Activated T-cell treated with anti-CD3 and anti-CD28 coated beads, Interleukin-2, amount 50 U/mL, for 4 hours (primary cell): ENCODE results near the gene SNX19. TPM values are rescaled to one million over a fixed set of nuclear protein-coding genes. Genes with fewer than 3 reads are reported as not detected.
"Not testable (repeated sequence)": the region's sequence is repeated elsewhere in the genome, so short reads cannot be mapped to it uniquely, and the experiment has no call there.

Experiments used
- ATAC-seq, 2 donors: fragments of 200-7000 bp; cut with Tn5 transposase; one replicate each; pipeline ENCODE4 v1.10.0; 2021
- DNase-seq: peaks from one replicate; pipeline ENCODE4 v3.0.0-alpha.2; 2020
- H3K27me3 Mint-ChIP-seq: one replicate; pipeline ENCODE4 v1.8.0; 2021; ENCODE audit warnings: low read depth, mixed read lengths
- H3K36me3 Mint-ChIP-seq: one replicate; pipeline ENCODE4 v1.8.0; 2022; ENCODE audit warnings: mixed read lengths; ENCODE audit not compliant: insufficient read depth
- H3K4me1 Mint-ChIP-seq: one replicate; pipeline ENCODE4 v1.8.0; 2021; ENCODE audit warnings: low read depth, mixed read lengths
- H3K4me3 Mint-ChIP-seq: one replicate; pipeline ENCODE4 v1.8.0; 2021; ENCODE audit warnings: mild to moderate bottlenecking, moderate library complexity, mixed read lengths
- H3K9me3 Mint-ChIP-seq: one replicate; pipeline ENCODE4 v1.8.0; 2021; ENCODE audit warnings: mixed read lengths
- total RNA-seq, 3 donors: library from RNA; stranded (reverse); gene quantifications; one replicate each; pipeline ENCODE4 v1.2.1, GENCODE V29; 2021

SNX19 gene, protein sequence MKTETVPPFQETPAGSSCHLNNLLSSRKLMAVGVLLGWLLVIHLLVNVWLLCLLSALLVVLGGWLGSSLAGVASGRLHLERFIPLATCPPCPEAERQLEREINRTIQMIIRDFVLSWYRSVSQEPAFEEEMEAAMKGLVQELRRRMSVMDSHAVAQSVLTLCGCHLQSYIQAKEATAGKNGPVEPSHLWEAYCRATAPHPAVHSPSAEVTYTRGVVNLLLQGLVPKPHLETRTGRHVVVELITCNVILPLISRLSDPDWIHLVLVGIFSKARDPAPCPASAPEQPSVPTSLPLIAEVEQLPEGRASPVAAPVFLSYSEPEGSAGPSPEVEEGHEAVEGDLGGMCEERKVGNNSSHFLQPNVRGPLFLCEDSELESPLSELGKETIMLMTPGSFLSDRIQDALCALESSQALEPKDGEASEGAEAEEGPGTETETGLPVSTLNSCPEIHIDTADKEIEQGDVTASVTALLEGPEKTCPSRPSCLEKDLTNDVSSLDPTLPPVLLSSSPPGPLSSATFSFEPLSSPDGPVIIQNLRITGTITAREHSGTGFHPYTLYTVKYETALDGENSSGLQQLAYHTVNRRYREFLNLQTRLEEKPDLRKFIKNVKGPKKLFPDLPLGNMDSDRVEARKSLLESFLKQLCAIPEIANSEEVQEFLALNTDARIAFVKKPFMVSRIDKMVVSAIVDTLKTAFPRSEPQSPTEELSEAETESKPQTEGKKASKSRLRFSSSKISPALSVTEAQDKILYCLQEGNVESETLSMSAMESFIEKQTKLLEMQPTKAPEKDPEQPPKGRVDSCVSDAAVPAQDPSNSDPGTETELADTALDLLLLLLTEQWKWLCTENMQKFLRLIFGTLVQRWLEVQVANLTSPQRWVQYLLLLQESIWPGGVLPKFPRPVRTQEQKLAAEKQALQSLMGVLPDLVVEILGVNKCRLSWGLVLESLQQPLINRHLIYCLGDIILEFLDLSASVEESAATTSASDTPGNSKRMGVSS
- 10 to 100 TPM; 24.2 to 31.8 (median 30.9) TPM for total RNA-seq

DNA sequence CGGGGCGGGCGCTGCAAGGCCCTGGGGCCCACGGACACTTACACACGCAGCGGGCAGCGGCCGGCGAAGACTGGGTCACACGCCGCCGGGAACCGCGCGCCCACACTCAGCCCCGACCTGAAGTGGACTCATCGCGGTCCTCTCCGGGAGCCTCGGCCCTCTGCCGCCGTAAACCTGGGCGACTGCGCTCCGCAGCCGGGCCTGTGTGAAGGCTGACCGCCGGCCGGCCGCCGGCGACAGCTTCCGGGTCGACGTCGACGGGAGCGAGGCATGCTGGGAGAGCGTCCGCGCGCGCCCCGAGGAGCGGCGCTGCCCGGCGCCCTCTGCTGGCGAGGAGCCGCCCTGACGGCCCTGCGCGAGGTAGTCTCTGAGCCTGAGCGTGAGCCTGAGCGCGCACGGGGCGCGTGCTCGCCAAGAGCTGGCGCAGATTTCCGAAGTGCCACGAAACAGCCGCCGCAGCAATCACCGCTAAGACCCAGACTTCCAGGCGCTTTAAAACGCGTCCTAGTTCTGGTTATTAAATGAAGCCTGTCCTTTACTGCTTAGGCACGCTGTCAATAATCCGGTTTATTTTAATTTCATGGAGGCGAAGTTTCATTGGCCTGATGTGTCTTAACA lies at the start of gene SNX19:
TSS of gene SNX19 (minus strand) at position 242 of the 618 bp plus-strand sequence. CDS start 540 bp downstream, outside the sequence.
- peaks cover 29% of the 10 kb centered on the region for H3K36me3 Mint-ChIP-seq
- peaks cover 36% of the 10 kb centered on the region for H3K4me1 Mint-ChIP-seq
- H3K4me3 Mint-ChIP-seq: peak within 1 kb of the TSS; percentile 83
- peaks cover 12% of the 10 kb centered on the region for H3K27me3 Mint-ChIP-seq
- ATAC-seq (peak; percentile 100), DNase-seq (peak; percentile 86)
- peaks cover 13% of the 10 kb centered on the region for H3K9me3 Mint-ChIP-seq

DNA sequence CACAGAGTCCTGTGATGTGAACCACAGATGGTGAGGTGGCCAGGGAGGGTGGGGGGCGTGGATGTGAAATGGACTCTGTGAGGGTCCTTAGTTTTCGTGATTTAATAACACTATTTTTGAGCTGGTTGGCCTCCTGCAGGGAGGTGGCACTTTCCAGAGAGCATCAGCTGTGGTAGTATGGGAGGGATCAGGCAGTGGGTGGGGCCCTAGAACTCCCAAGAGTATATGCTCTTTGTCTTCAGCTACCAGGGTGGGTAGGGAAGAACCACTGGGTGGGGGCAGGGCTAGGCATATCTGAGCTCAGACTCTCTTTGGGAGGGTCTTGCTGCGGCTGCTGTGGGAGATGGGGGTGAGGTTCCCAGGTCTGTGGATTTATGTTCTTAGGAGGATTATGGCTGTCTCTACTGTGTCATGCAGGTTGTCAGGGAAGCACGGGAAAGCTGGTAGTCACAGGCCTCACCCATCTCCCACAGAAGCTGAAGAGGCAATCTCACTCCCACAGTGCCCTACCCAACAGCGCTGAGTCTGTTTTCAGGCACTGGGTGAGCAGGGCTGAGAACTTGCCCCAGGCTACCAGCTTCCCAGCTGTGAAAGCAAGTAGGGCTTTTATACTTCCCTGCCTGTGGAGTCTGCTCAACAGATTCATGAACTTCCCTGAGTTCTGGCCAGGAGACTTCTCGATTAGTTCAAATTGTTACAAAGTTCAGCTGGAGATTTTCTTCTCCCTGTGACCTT lies 47.9 kb upstream of the SNX19 start:
- H3K27me3 Mint-ChIP-seq: peaks cover 8% of the 10 kb centered on the region
- H3K36me3 Mint-ChIP-seq: no peaks in the 10 kb centered on the region
- no peaks in the 10 kb centered on the region for H3K4me1 Mint-ChIP-seq
- no peaks in the 10 kb centered on the region for H3K9me3 Mint-ChIP-seq
- H3K4me3 Mint-ChIP-seq: no peak overlapping the region
- ATAC-seq (no peak), DNase-seq (no peak)

DNA sequence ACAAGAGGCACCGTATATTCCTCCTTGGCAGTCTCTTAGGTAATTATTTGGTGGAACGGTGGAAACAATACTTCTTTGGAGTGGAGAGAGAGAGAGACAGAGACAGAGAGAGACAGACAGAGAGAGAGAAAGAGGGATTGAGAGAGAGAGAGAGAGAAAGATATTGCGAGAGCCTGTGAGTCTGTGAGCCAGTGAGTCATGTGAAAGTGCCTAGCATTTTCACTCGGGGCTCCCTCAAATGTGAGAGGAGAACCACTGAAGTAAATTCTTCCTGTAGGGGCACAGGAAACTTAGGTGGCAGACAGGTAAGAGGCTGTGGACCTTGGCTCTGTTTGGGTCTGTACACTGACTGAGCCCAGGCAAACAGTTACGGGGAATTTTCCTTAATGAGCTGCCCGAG lies 31.6 kb upstream of the SNX19 start:
- Mint-ChIP-seq H3K4me3 (no peak overlapping the region), H3K9me3 (no peaks in the 10 kb centered on the region), H3K36me3 (no peaks in the 10 kb centered on the region), H3K4me1 (peaks cover 6% of the 10 kb centered on the region), H3K27me3 (peaks cover 9% of the 10 kb centered on the region)
- ATAC-seq: no peak
- DNase-seq: no peak

DNA sequence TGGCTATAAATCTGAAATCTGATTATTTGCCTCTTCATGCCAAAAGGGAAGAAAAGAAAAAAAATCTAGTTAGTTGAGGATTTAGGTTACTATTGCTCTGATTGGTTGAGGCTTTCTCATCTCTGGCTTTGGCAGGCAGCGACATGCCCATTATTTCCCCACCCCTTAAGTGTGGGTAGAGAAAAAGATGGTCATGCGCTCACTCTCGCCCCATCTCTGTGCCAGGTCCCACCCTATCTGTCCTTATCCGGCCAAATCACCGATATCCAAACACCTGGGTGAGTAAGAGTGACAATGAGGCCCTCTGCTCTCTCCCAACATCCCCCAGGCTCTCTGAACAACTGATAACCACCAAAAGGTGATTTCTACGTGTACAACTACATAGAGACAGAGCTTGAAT lies 31.2 kb upstream of the SNX19 start:
- Mint-ChIP-seq H3K4me1 (peaks cover 6% of the 10 kb centered on the region), H3K9me3 (no peaks in the 10 kb centered on the region), H3K4me3 (no peak overlapping the region), H3K27me3 (peaks cover 9% of the 10 kb centered on the region), H3K36me3 (no peaks in the 10 kb centered on the region)
- no peak for ATAC-seq
- DNase-seq: no peak

DNA sequence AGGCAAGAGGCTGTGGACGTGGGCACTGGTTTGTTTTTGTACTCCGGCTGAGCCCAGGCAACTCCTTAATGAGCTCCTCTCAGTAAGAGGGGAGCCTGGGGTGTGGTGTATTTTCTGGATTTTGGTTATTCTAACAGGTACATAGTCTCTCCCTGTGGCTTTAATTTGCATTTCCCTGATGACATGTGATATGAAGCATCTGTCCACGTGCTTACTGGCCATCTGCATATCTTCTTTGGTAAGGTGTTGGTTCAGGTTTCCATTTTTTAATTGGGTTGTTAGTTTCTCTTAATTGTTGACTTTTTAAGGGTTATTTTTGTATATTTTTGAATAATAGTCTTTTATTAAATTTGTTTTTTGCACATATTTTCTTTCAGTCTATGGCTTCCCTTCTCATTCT lies 30.8 kb upstream of the SNX19 start:
- Mint-ChIP-seq H3K9me3 (no peaks in the 10 kb centered on the region), H3K4me1 (peaks cover 6% of the 10 kb centered on the region), H3K36me3 (no peaks in the 10 kb centered on the region), H3K27me3 (peaks cover 9% of the 10 kb centered on the region), H3K4me3 (no peak overlapping the region)
- DNase-seq (no peak), ATAC-seq (no peak)

DNA sequence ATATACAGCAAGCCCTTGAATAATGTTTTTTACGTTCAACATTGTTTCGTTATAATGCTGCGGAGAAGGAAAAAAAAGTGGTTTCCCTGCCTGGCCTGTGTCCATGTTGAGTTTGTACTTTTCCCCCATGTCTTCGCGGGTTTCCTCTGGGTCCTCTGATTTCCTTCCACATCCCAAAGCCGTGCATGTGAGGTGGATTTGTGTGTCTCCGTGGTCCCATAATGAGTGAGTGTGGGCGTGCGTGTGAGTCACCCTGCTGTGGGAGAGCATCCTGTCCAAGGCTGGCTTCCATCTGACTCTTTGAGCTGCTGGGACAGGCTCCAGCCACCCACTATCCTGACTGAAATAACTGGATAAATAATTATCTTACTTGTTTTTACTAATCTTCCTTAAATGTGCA lies 29.6 kb upstream of the SNX19 start:
- peaks cover 6% of the 10 kb centered on the region for H3K4me1 Mint-ChIP-seq
- no peaks in the 10 kb centered on the region for H3K36me3 Mint-ChIP-seq
- no peaks in the 10 kb centered on the region for H3K9me3 Mint-ChIP-seq
- DNase-seq (no peak), ATAC-seq (no peak)
- H3K4me3 Mint-ChIP-seq: no peak overlapping the region
- peaks cover 9% of the 10 kb centered on the region for H3K27me3 Mint-ChIP-seq

DNA sequence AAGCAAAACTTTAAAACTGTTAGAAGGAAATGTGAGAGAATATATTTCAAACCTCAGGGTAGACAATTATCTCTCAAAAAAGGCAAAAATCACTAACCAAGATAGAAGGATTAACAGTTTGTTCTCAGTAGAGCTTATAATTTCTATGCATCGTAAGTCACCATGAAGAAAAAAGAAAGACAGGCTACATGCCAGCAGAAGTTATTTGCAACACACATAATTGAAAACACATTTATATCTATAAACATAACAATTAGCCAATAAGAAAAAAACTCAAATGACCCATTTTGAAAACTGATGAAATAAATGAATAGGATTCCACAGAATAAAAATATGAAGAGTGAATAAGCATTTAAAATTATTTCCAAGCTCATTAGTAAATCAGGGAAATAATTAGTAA lies 24.4 kb upstream of the SNX19 start:
- Mint-ChIP-seq H3K4me3 (no peak overlapping the region), H3K27me3 (peaks cover 9% of the 10 kb centered on the region), H3K4me1 (no peaks in the 10 kb centered on the region), H3K9me3 (no peaks in the 10 kb centered on the region), H3K36me3 (no peaks in the 10 kb centered on the region)
- ATAC-seq (no peak), DNase-seq (no peak)

DNA sequence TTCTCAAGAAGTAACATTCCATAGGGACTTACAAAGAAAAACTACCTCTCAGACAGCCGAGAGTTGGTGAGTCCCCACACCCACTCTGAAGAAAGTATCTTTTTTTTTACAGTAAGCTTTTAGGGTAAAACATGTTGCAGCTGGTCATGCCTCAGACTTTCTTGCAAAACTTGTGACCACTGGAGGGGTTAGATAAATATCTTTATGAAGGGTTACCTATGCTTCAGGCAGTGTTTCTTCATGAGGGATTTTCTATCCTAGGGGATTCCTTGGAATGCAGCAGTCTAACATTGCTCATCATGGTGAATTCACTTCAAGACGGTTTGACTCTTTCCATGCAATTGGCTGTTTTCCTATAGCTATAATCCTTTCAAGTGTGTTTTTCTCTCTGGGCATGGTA lies 20.8 kb upstream of the SNX19 start:
- H3K27me3 Mint-ChIP-seq: no peaks in the 10 kb centered on the region
- no peaks in the 10 kb centered on the region for H3K4me1 Mint-ChIP-seq
- no peak for DNase-seq
- H3K9me3 Mint-ChIP-seq: no peaks in the 10 kb centered on the region
- no peak overlapping the region for H3K4me3 Mint-ChIP-seq
- H3K36me3 Mint-ChIP-seq: no peaks in the 10 kb centered on the region
- no peak for ATAC-seq

DNA sequence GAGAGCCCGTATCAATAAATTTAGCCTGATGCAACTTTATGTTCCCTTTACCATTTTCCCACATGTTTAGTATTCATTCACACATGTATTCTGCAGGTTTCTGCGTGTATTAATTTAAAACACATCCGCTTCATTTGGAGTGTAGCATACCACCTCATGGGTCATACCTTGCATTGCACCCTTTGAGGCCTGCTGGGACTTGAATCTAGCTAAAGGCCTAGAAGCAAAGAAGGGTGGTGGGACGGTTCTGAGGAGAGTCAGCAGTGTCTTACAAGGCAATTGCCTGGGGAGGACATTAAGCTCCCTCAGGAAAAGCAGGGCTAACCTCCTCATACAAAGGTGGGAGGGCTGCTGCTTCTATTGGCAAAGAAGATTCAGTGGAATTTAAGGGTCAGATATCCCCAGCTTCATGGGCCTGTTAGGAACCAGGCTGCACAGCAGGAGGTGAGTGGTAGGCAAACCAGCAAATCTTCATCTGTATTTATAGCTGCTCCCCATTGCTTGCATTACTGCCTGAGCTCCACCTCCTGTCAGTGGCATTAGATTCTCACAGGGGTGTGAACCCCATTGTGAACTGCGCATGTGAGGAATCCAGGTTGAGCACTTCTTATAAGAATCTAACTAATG lies 15.9 kb upstream of the SNX19 start:
- no peak for ATAC-seq

DNA sequence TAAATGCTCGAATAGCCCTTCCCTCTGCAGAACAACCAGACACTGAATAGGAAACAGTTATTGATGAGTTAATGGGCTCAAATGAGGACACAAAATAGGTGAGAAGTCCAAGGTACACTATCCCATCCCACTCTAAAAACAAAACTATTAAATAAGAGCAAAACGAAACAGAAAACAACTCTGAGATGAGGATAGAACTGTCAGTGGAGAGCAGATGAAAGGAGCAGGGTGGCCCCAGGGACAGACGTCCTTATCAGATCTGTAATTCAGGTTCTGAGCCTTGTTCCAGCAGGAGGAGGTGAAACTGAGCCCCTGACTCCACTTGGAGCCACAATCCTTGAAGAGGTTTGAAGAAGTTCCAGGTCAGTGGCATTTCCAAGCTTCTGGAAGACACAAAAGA lies 8.5 kb upstream of the SNX19 start:
- H3K27me3 Mint-ChIP-seq: peaks cover 20% of the 10 kb centered on the region
- no peaks in the 10 kb centered on the region for H3K4me1 Mint-ChIP-seq
- ATAC-seq: no peak
- no peaks in the 10 kb centered on the region for H3K9me3 Mint-ChIP-seq
- H3K4me3 Mint-ChIP-seq: no peak overlapping the region
- H3K36me3 Mint-ChIP-seq: no peaks in the 10 kb centered on the region
- DNase-seq: no peak

More for the DNA sequence above, 15.9 kb upstream of the SNX19 start:
- H3K36me3 Mint-ChIP-seq: no peaks in the 10 kb centered on the region
- no peak overlapping the region for H3K4me3 Mint-ChIP-seq
- no peaks in the 10 kb centered on the region for H3K4me1 Mint-ChIP-seq
- DNase-seq: no peak
- H3K9me3 Mint-ChIP-seq: no peaks in the 10 kb centered on the region
- H3K27me3 Mint-ChIP-seq: no peaks in the 10 kb centered on the region

DNA sequence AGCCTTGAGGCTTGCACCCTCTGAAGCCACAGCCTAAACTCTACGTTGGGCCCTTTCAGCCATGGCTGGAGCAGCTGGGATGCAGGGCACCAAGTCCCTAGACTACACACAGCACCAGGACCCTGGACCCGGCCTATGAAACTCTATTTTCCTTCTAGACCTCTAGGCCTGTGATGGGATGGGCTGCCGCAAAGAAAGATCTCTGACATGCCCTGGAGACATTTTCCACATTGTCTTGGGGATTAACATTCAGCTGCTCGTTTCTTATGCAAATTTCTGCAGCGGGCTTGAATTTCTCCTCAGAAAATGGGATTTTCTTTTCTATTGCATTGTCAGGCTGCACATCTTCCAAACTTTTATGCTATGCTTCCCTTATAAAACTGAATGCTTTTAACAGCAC lies 4.3 kb upstream of the SNX19 start:
- not testable (repeated sequence) for H3K9me3 Mint-ChIP-seq, ATAC-seq, H3K4me1 Mint-ChIP-seq, H3K36me3 Mint-ChIP-seq, H3K4me3 Mint-ChIP-seq, DNase-seq
- H3K27me3 Mint-ChIP-seq: peaks cover 26% of the 10 kb centered on the region

DNA sequence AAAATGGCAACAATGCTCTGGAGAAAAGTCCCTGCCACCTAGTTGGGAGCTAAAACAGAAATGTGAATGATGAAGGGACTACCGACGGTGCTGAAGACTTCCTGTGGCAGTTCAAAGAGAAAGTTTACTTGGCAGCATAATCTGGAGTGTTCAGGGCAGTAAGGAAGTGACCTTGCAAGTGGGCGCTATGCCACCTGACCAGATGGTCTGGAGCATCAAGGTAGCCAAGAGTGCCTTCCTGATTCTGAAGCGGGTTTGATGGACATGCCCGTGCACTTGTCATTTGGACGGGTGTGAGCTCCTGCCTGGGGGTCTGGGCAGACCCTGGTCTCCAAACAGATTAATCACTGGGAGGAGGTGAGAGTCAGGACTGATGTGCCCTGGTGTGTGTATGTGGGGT lies 1.8 kb upstream of the SNX19 start:
- ATAC-seq (no peak), DNase-seq (no peak)
- Mint-ChIP-seq H3K27me3 (peaks cover 16% of the 10 kb centered on the region), H3K9me3 (peaks cover 4% of the 10 kb centered on the region), H3K36me3 (peaks cover 14% of the 10 kb centered on the region), H3K4me1 (peaks cover 28% of the 10 kb centered on the region), H3K4me3 (no peak overlapping the region)

DNA sequence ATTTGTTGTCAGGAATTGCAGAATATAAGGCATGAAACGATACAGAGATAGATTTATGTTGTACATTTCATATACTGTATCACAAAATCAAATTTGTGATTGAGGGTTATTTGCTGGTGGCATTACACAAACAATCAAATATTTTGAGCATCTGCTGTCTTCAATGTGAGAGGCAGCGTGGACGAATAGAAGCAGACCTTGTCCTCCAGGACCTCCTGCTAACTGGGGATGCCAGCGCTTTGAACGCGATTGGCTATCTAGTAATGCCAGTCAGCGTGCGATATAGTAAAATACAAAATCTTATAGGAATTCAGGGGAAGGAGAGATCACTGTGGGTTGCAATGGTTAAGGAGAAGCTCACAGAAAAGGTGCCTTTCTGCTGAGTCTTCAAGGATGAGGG lies 631 bp upstream of the SNX19 start:
- DNase-seq (no peak), ATAC-seq (no peak)
- peak overlapping the region; percentile 83 for H3K4me3 Mint-ChIP-seq
- H3K4me1 Mint-ChIP-seq: peaks cover 35% of the 10 kb centered on the region
- peaks cover 11% of the 10 kb centered on the region for H3K9me3 Mint-ChIP-seq
- H3K36me3 Mint-ChIP-seq: peaks cover 25% of the 10 kb centered on the region
- peaks cover 15% of the 10 kb centered on the region for H3K27me3 Mint-ChIP-seq
